ENCODE results near the gene CCNC. TPM values are rescaled to one million over a fixed set of nuclear protein-coding genes. Genes with fewer than 3 reads are reported as not detected.

The CCNC gene
- total RNA-seq, 1 donor from 2014 or later, result 29.9 TPM

GRCh38 chr6:99547526-99547925 lies 20.9 kb downstream of the CCNC start:
- no peaks in the 10 kb centered on the region for H3K9me3 ChIP-seq
- H3K36me3 ChIP-seq, result peaks cover 29 to 57% of the 10 kb centered on the region in 2 donors
- no peaks in the 10 kb centered on the region for H3K27me3 ChIP-seq
- intact Hi-C loops (cut with DNase I), result no loop called here
- no peak for DNase-seq (ENCODE audit: low spot score in 2 of 2)
- no peak overlapping the region for H3K4me3 ChIP-seq
- no peak overlapping the region for H3K27ac ChIP-seq
- H3K4me1 ChIP-seq, result no peaks in the 10 kb centered on the region
- TF ChIP-seq, protein P1, sequence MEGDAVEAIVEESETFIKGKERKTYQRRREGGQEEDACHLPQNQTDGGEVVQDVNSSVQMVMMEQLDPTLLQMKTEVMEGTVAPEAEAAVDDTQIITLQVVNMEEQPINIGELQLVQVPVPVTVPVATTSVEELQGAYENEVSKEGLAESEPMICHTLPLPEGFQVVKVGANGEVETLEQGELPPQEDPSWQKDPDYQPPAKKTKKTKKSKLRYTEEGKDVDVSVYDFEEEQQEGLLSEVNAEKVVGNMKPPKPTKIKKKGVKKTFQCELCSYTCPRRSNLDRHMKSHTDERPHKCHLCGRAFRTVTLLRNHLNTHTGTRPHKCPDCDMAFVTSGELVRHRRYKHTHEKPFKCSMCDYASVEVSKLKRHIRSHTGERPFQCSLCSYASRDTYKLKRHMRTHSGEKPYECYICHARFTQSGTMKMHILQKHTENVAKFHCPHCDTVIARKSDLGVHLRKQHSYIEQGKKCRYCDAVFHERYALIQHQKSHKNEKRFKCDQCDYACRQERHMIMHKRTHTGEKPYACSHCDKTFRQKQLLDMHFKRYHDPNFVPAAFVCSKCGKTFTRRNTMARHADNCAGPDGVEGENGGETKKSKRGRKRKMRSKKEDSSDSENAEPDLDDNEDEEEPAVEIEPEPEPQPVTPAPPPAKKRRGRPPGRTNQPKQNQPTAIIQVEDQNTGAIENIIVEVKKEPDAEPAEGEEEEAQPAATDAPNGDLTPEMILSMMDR (IDR thresholded peaks at IDR 0.05), result no peak

DNA sequence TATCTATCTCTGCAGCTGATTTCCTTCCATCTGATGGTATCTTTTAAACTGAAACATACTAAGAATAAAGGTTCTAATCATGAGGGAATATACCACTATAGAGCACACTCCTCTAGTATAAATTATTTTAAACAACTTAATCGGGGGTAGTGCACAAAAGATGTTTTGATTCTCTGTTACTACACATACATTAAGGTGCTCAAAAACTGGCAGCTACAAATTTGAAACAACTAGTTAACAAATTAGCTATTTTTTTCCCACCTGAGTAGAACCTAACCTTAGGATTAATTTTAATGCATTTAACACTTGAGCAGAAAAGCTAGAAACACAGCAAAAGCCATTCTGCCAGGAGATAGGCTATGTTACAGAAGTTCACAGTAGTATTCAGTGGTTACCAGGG lies 23.0 kb downstream of the CCNC start:
- no peak for DNase-seq (ENCODE audit: low spot score in 2 of 2)
- H3K27me3 ChIP-seq, result no peaks in the 10 kb centered on the region
- peaks cover 35 to 72% of the 10 kb centered on the region in 2 donors for H3K36me3 ChIP-seq
- intact Hi-C loops (cut with DNase I), result no loop called here
- H3K27ac ChIP-seq, result no peak overlapping the region
- TF ChIP-seq, protein P1 (IDR thresholded peaks at IDR 0.05), result no peak
- H3K4me1 ChIP-seq, result no peaks in the 10 kb centered on the region
- no peak overlapping the region for H3K4me3 ChIP-seq
- no peaks in the 10 kb centered on the region for H3K9me3 ChIP-seq

- H3K9me3 ChIP-seq, result no peaks in the 10 kb centered on the region
- no peak overlapping the region for H3K27ac ChIP-seq
- H3K27me3 ChIP-seq, result no peaks in the 10 kb centered on the region
- DNase-seq (ENCODE audit: low spot score in 2 of 2), result no peak
- TF ChIP-seq, protein P1 (IDR thresholded peaks at IDR 0.05), result no peak
- no peaks in the 10 kb centered on the region for H3K4me1 ChIP-seq
- peaks cover 24 to 65% of the 10 kb centered on the region in 2 donors for H3K36me3 ChIP-seq
- intact Hi-C loops (cut with DNase I), result no loop called here
- H3K4me3 ChIP-seq, result no peak overlapping the region
These were observed 24.5 kb downstream of the CCNC start for GRCh38 chr6:99543968-99544367.

- DNase-seq (ENCODE audit: low spot score in 2 of 2), result no peak
- Histone ChIP-seq H3K27me3 (no peaks in the 10 kb centered on the region), H3K9me3 (no peaks in the 10 kb centered on the region), H3K27ac (no peak overlapping the region), H3K4me3 (no peak overlapping the region), H3K4me1 (no peaks in the 10 kb centered on the region), H3K36me3 (peaks cover 26 to 51% of the 10 kb centered on the region in 2 donors)
- intact Hi-C loops (cut with DNase I), result no loop called here
- TF ChIP-seq, protein P1 (IDR thresholded peaks at IDR 0.05), result no peak
These were observed 37.8 kb downstream of the CCNC start for GRCh38 chr6:99530627-99531026.

GRCh38 chr6:99522531-99522930 lies 45.9 kb downstream of the CCNC start:
- DNase-seq (ENCODE audit: low spot score in 2 of 2), result no peak
- intact Hi-C loops (cut with DNase I), result no loop called here
- no peaks in the 10 kb centered on the region for H3K36me3 ChIP-seq
- no peaks in the 10 kb centered on the region for H3K9me3 ChIP-seq
- TF ChIP-seq, protein P1 (IDR thresholded peaks at IDR 0.05), result no peak
- peaks cover 0 to 3% of the 10 kb centered on the region in 2 donors for H3K4me1 ChIP-seq
- H3K4me3 ChIP-seq, result peak overlapping the region in 1 of 2 donors; percentile 96
- no peaks in the 10 kb centered on the region for H3K27me3 ChIP-seq
- H3K27ac ChIP-seq, result peak overlapping the region in 1 of 2 donors; percentile 94

DNA sequence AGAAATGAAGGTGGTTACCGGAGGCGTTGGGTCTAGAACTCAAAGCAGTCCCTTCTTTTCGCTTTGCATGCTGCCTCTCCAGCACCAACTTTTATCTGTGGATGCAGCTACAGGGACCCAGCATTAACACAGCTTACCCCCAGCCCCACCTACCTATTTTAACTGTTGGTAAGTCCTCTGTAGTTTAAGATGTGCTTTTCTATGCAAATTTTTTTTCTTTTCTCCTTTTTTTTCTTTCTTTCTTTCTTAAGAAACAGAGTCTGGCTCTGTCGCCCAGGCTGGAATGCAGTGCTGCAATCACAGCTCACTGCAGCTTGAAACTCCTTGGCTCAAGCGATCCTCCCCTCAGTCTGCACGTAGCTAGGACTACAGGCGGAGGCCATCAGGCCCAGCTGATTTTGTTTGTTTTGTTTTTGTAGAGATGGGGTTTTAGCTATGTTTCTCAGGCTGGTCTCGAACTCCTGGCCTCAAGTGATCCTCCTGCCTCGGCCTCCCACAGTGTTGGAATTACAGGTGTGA lies 46.8 kb downstream of the CCNC start:
- intact Hi-C loops (cut with DNase I), result no loop called here
- no peak for DNase-seq (ENCODE audit: low spot score in 2 of 2)
- TF ChIP-seq, protein P1 (IDR thresholded peaks at IDR 0.05), result no peak
- Histone ChIP-seq H3K4me3 (peak overlapping the region; percentile 67 to 96), H3K27ac (peak overlapping the region; percentile 92 to 94), H3K4me1 (peaks cover 0 to 3% of the 10 kb centered on the region in 2 donors), H3K36me3 (no peaks in the 10 kb centered on the region), H3K27me3 (no peaks in the 10 kb centered on the region), H3K9me3 (no peaks in the 10 kb centered on the region)
